ENCODE measurements around the gene NENF.
"Not testable (repeated sequence)": the region's sequence is repeated elsewhere in the genome, so short reads cannot be mapped to it uniquely, and the experiment has no call there.

The NENF gene

DNA sequence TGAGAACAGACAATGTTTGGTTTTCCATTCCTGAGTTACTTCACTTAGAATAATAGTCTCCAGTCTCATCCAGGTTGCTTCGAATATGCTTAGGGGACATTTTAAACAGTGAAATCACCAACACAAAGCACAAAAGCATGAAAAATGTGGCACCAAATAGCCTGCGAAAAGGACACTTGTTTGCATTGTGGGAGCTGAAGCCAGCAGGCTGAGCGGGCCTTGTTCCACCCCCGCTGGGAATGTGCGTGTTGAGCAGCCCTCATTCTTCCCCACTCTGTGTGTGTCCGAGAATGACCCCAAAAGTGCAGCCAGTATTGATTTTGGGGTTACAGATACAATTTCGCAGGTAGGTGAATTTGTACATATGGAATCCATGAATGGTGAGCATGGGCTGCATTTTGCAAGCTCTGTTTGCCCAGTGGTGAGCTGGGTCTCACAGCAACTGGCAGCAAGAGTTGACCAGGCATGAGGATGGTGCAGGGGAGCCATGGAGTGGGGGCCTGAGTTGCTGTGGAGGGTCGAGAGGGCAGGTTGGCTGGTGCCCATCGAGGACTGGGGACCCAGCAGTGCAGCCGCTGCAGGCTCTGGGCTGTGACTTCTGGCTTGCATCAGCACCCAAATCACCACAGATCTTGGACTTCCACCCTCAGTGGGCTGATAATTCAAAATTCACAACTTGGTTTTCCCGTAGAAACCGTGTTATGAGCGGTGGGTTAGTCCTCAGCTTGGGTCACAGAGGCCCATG is 29.4 kb downstream of the NENF start:
- no peak for DNase-seq

GRCh38 chr1:212463565-212464285 is 31.0 kb downstream of the NENF start:
- DNase-seq: no peak

DNA sequence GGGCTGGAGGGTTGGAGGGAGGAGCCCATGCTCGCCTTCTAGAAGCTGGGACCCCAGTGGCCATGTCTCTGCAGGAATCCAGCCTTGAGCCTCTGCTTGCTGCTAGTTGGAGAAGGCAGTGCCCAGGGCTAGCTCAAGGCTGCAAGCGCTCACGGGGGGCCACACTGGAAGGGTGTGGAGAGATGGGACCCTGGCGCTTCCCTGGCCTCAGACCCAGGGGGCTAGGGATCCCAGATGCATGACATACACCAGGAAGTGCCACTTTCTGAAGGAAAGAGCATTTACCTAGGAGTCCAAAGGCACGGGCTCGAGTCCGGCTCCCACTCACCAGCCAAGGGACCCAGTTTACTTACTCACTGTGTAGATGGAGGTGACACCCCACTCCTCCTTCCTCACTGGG is 32.6 kb downstream of the NENF start:
- no peak for DNase-seq

DNA sequence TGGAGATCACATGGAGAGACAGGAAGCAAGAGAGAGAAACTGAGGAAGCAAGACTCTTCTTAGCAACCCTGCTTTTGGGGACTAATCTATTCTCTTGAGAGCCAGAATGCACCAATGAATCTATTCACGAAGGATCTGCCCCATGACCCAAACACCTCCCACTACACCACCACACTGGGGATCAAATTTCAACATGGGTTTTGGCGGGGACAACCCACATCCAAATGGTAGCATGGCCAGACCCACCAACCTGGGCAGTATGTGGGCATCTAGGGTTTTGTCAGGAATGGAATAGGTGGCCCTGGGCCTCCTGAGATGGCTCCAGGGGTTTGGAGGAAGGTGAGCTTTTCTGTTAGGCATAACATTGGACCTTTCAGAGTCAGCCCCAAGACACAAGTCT is 33.7 kb downstream of the NENF start:
- DNase-seq: no peak

DNA sequence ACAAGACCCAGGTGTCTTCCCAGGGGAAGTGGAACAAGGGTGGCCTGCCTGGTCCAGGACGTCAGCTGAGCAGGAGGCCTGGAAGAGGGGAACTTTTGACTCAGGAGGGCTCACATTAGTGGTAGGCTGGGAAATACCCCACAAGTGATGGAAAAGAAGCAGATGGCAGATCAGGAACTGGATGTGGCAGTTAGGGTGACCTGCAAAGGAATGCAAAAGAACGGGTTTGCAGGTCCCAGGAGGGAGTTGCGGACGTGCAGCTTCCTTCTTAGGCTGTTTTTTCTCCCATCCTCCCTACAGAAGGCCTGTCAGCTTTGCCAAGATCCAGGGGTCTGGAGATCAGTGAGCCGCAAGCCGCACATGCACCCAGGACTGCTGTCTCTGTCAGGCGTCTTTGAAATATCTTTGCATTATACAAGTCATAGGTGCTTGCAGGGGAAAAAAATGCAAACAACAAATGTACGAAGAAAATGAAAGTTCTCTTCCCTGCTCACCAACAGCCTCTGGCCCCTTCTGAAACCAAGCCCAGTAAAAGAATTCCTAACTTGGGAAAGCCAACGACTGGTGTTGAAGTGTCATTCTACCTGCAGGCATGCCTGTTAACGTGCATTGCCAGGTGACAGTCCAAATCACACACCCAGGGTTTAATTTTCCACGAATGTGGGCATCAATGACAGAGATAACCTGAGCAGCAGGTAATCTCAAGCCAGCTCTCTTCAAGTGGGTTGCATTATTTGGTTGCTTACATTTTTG is 34.4 kb downstream of the NENF start:
- DNase-seq: no peak

DNA sequence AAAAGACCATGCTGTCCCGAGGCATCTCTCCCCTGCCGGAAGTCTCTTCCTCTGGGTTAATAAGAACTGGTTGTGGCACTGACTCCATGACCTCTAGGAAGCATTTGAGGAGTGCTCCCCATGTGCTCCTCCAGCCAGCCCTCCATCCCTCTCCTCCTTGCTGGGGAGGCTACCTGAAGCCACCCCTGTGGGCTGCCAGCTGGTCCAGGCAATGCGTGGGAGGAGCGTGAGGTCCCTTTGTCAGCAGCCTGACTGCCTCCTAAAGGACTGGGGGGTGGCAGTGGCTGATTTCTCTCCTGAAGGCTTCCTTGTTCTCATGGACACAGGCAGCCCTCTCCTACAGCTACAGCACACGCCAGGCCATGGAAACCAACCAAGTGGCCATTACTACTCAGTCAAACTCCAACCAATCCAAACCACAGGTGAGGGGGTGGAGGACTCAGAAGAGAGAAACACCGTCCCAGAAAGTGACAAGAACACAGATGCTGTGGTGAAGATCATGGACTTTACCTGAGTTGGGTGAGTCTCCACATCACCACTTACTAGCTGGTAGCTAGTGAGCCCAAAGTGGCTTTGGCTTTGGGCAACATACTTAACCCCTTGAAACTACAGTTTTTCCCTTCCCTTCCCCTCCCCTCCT is 35.2 kb downstream of the NENF start:
- no peak for DNase-seq

DNA sequence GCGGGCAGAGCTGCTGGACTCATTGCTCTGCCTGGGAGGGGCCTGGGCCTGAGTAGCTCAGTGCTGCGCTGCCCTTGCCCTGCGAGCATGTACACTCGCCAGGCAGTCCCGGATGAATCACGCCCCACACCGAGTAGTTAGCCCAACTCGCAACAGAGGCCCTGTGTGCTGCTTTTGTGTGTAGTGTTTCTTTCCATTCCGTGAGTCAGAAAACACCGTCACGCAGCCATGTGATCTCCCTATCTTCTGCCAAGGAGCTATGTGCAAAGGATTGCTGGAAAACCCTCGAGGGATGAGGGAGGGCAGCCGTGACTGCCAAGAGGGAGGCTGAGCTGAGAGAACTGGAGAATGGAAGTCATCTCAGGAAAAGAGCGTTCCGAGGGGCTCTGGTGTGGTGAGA is 37.3 kb downstream of the NENF start:
- DNase-seq: no peak

DNA sequence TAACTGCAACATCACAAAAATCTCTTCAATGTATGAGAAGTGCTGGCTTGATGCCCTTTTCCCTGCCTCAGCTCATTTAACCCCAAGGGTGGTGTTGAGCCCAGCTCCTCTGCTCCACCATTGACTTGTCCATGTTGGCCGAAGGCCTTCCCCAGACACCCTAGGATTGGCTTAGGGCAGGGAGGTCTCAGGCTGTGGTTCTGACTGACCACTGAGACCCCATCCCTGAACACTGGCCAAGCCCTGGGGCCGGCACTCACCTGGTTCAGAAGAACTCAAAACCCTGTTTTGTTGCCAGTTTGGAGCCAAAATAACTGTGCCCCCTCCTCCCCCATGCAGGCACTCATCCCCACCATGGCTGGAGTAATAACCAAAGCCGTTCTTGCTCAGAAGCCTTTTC is 38.6 kb downstream of the NENF start:
- no peak for DNase-seq

- DNase-seq: no peak
These were observed 39.4 kb downstream of the NENF start for GRCh38 chr1:212471891-212472675.

- no peak for DNase-seq
These were observed 41.0 kb downstream of the NENF start for GRCh38 chr1:212473729-212474128.

GRCh38 chr1:212475151-212475550 is 42.4 kb downstream of the NENF start:
- DNase-seq: no peak

DNA sequence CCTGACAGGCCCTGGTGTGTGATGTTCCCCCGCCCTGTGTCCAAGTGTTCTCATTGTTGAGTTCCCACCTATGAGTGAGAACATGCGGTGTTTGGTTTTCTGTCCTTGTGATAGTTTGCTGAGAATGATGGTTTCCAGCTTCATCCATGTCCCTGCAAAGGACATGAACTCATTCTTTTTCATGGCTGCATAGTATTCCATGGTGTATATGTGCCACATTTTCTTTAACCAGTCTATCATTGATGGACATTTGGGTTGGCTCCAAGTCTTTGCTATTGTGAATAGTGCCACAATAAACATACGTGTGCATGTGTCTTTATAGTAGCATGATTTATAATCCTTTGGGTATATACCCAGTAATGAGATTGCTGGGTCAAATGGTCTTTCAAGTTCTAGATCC is 43.1 kb downstream of the NENF start:
- not testable (repeated sequence) for DNase-seq

GRCh38 chr1:212477014-212477679 is 44.4 kb downstream of the NENF start:
- peak; percentile 84 for DNase-seq

DNA sequence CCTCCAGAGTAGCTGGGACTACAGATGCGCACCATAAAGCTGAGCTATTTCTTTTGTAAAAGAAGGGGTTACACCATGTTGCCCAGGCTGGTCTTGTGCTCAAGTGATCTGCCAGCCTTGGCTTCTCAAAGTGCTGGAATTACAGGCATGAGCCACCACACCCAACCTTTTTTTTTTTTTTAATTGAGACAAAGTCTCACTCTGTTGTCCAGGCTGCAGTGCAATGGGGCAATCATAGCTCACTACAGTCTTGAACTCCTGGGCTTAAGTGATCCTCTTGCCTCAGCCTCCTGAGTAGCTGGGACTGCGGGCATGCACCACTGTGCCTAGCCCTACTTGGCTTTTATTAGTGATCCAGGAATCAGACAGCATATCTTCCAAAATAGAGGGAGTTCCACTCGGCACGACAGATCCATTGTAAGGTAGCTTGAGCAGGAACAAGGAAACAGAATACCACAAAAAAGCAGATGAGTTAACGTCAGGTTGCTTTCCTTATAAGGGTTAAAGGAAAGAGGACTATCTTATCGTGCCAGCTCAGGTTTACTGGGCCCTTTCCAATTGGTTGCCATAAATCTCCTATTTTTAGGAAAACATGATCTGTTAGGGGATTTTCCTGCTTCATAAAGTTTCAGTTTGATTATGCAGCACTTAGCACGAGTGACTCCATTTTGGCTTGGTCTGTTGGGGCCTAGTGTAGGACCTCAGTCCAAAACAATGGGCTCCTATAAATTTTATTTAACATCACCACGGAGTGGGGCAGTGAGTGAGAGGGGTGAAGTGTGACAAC is 45.2 kb downstream of the NENF start:
- DNase-seq: no peak

DNA sequence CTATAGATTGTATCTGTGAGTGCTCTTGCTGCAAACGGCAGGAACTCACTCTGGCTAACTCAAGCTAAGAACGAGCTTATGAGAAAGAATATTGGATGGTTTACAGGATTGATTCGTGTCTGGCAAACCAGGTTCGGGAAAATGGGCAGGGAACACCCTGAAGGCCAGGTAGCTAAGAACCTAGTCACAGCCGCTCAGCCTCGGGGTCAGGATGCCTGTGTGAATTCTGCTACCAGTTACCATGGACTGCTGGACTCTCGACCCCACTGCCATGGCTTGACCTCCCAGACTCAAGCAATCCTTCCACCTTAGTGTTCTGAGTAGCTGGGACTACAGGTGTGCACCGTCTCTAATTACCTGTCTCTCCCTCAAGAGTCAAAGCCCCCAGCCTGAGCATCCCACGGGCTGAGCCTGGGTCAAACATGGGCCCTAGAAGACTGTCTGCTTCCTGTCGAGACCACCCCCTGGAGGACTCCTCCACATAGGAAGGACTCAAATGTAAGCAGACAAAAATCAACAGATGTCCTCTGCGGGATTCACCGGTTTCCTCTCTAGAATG is 45.8 kb downstream of the NENF start:
- DNase-seq: no peak

DNA sequence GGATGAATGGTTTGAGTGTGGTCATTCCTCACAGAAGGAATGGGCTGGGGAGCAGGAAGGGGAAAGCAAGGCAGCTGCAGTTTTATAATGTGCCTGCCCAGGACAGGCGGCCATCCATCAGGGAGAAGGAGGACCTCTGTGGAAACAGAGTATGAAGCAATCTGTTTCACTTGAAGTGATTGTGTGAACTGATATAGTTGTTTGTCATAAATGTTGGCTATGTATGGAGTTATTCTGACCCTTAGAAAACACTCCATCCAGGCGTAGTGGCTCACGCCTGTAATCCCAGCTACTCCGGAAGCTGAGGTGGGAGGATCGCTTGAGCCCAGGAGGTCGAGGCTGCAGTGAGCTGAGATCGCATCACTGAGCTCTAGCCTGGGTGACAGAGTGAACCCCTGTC is 46.5 kb downstream of the NENF start:
- DNase-seq: no peak

- DNase-seq: not testable (repeated sequence)
These were observed 48.2 kb downstream of the NENF start for GRCh38 chr1:212480711-212481437.

GRCh38 chr1:212481438-212481767 is 48.7 kb downstream of the NENF start:
- DNase-seq: no peak

- no peak for DNase-seq
These were observed 49.4 kb downstream of the NENF start for GRCh38 chr1:212482006-212482636.

Measured in CD4-positive, alpha-beta T cell treated with Interleukin-12 subunit alpha and Interleukin-12 subunit beta, for 1 hour (primary cell).